Germinal center (tissue), 1 donor: ENCODE results near the gene PRDM1.
"Not testable (repeated sequence)": the region's sequence is repeated elsewhere in the genome, so short reads cannot be mapped to it uniquely, and the experiment has no call there.

Experiments used
- DNase-seq: peaks from one replicate; pipeline ENCODE4 v3.0.0; 2012; ENCODE audit warnings: mixed read lengths, low spot score

PRDM1 gene

GRCh38 chr6:106136845-106137244 lies 50.7 kb downstream of the PRDM1 start:
- DNase-seq, result no peak

GRCh38 chr6:106138151-106138550 lies 52.0 kb downstream of the PRDM1 start:
- no peak for DNase-seq

DNA sequence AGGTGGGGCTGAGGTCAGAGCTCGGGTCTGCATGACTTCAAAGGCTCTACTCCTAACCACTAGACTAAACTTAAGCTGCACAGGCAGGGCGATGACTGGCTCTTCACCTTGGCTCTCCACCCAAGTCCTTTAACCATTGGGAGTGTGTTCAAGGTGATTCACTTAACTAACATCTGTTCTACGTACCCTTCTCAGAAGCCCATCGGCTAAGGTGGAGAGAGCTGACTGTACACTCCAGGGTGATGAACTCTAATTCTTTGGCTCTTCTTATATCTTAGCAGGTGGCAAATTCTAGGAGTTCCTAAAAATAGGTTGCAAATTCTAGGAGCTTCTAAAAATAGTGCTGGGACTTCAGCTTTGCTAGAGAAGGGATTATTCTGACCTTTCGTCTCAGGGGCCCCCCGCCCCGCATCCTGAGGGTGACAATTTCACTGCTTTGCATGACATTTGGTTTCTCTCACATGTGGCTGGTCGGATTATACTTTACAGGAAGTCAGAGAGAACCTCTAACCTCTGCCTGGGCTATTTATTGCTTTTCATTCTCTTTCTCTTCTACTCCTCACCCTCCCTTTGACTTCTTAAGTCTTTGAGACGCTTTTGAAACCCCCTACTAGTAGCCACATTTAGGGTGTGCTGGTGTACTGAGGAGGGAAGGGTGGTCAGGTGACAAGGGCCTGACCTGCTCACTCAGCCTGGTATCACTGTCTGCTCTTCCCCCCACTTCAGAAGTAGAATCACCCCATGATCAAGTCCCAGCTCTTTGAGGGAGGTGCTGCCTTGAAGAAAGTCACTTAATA lies 55.5 kb downstream of the PRDM1 start:
- no peak for DNase-seq

DNA sequence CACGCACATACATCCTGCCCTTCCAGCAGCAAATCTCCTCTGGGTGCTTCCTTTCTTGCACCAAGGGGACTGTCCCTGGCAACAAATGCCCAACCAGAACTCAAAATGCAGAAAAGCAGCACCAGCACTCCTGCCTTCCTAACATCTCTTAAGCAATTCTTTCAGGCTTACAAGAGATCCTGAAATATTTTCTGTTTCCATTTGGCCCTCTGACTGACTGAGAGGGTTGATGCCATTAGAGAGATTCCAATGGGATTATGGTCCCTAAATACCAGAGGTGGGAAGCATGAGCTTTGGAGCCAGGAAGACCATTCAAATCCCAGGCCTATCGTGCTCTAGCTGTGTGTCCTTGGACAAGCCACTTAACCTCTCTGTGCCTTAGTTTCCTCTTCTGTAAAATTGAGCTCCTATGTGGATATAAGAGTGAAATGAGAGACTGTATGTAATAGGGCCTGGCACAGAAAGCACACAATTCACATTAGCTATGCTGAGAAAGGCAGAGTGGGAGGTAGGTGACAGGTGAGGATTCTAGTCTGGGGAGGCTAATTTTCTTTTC lies 56.8 kb downstream of the PRDM1 start:
- DNase-seq, result no peak

- DNase-seq, result no peak
Measured at GRCh38 chr6:106143665-106144064, 57.5 kb downstream of the PRDM1 start.

- DNase-seq, result no peak
Measured at GRCh38 chr6:106145144-106145543, 59.0 kb downstream of the PRDM1 start.

DNA sequence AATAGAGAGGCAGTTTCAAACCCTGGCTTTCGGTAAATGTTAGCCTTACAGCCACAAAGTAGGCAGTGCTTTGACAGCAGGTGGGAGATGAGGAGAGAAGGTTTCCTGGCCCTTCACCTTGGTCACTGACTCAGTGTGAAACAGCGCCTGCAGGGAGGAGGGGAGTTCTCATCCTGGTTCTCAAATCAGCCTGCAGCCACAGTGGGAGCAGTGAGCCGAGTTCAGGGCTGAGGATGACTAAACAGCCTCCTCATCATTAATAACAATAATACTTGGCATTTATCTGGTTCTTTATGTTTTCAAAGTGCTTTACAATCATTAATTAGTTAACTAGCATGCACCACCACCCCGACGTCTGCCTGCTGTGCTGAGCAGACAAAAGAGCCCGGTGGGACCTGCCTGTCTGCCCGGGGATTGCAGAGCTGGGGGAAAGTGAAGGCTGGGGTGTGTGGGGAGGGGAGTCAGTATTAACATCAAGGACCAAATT lies 59.6 kb downstream of the PRDM1 start:
- DNase-seq, result no peak

DNA sequence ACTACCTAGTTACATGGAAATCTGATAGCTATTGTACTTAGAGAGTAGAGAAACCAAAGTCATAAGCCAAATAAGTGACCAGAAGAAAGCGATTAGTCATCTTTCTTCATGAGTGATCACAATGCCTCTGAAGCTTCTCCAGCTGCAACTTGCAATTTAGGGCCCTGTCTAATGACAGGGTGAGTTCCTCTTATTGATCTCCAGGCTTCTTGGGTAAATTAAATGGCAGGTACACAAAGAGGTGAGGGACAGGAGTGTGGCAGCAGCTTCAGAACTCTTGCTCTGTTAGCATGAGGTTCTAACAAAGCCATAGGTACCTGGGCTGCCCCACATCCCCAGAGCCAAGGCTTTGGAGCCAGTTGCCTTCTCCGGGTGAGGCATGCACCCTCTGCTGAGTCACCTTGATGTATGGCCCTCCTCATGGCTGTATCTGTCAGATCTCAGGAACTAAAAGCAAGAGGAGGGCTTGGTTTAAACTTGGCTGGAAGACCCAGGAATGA lies 60.8 kb downstream of the PRDM1 start:
- no peak for DNase-seq

DNA sequence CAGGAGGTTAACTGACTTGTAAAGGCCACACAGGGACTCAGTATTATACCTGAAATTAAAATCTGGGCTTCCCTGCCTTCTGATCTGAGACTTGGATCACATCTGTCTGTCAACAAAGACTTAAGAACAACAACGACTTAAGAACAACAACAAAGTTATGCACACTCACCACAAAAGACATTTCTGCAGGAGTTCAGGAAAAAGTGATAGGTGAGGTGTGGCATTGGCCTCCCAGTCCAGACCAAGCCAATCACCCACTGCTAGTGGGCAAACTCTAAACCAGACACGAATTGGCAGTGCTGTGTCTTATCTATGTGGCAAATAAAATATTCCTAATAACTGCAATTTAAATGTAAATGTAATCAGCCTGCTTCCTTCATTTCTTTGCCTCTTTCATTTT lies 61.3 kb downstream of the PRDM1 start:
- no peak for DNase-seq

- no peak for DNase-seq
Measured at GRCh38 chr6:106149472-106150069, 63.4 kb downstream of the PRDM1 start.

GRCh38 chr6:106152476-106152875 lies 66.3 kb downstream of the PRDM1 start:
- not testable (repeated sequence) for DNase-seq

GRCh38 chr6:106152952-106153351 lies 66.8 kb downstream of the PRDM1 start:
- no peak for DNase-seq

GRCh38 chr6:106154326-106154725 lies 68.2 kb downstream of the PRDM1 start:
- DNase-seq, result no peak

DNA sequence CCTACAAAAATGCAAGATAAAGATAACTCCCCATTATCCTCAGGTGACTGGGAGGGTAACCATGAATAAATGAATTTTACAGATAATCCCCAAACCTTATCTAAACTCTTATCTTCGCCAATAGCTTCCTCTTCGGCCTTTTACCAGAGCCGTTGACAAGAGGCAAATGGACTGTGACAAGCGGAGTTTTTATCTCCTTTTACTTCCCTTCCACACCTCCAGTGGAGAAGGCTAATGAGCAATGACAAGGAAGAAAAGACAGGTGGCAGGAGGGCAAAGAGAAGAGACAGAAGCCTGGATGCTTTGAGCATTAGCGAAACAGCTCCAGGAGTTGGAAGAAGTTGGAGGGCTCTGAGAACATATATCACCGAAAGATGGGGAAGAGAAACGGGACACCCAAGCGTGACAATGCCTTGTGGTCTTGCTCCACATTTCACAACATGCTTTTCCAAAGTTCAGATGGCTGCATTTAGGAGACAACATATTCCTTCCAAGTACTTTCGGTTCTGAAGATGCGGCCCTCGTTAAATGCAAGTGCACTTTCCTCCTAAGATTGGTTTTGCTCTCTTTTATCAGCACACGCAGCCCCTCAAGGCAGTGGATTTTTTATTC lies 69.2 kb downstream of the PRDM1 start:
- DNase-seq, result no peak

GRCh38 chr6:106156413-106156812 lies 70.3 kb downstream of the PRDM1 start:
- DNase-seq, result no peak

- no peak for DNase-seq
Measured at GRCh38 chr6:106156863-106157262, 70.7 kb downstream of the PRDM1 start.

- DNase-seq, result no peak
Measured at GRCh38 chr6:106158816-106159215, 72.7 kb downstream of the PRDM1 start.
